Stimulated activated CD8-positive, alpha-beta memory T cell treated with anti-CD3 and anti-CD28 coated beads, Interleukin-15, amount 100 ng/mL, for 24 hours (primary cell): ENCODE data around the gene TRIM14.
"Not testable (repeated sequence)": the region's sequence is repeated elsewhere in the genome, so short reads cannot be mapped to it uniquely, and the experiment has no call there.

Experiments
- DNase-seq: peaks from one replicate; pipeline ENCODE4 v3.0.0-alpha.2; 2020; ENCODE audit warnings: low read depth

The TRIM14 gene

DNA sequence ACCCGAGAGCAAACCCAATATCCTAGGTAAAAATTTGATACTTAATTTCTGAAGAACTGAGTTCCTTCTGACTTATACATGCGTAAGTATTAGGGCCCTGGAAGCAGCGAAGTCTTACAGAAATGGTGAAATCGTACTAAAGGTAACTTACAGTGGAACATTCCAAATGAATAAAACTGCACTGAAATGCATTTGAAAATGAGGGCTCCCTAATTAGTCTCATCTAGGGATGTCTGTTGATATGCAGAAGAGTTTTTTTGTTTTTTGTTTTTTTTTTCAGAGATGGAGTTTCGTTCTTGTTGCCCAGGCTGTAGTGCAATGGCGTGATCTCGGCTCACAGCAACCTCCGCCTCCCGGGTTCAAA is 72.9 kb downstream of the TRIM14 start:
- DNase-seq: no peak

DNA sequence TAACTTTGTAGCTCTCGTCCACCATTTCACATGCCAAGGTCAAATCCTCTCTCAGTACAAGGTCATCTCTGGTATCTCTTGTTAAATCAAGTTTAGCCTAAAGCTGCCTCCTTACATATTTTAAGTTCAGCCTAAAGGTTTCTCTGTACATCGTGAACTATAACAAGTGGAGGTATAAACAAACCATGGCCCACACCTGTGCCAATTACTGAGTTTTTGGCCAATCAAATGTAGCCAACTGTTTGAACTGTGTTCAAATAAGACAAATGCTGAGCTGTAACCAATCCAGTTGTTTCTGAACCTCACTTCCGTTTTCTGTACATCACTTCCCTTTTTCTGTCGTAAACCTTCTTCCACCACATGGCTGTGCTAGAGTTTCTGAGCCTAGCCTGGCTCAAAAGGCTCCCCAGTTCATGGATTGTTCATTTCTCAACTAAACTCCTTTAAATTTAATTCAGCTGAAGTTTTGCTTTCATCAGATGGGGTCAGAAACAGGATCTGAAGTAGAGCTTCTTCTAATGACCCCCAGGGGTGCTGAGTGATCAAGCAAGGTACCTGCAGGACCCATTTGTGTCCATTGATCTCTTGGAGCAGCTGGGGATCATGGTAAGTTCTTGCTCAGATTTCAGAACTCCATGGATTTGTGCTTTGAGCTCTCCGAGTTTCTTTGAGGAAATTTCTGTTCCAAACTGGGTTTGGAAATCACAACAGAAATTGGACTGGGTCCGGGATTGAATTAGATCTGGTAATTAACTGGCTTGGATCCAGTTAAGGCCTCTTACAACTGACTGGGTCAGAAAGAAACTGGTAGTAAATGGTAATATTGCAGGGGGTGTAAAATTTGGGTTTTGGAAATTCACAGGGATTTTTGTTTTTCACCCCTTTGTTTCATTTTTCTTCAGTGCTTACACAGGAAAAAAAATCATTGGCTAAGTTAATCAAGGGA is 73.5 kb downstream of the TRIM14 start:
- DNase-seq: no peak

DNA sequence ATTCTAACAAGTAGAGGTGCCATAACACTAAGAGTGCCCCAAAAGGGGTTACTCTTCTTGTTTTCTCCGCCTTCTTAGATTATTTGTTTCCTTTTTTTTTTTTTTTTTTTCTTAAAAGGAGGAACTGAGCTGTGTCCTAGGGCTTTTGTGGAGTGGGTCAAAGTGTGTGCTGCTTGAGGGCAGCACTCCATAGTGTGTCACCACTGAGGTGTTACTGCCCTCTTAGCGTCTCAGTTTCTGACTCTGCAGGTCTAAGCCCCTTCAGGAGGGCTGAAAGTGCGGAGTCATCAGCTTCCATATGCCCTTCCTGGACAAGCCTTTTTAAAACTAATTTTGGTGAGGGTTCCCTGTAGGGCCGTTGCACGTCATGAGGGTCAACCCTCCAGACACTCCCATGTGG is 75.1 kb downstream of the TRIM14 start:
- no peak for DNase-seq

DNA sequence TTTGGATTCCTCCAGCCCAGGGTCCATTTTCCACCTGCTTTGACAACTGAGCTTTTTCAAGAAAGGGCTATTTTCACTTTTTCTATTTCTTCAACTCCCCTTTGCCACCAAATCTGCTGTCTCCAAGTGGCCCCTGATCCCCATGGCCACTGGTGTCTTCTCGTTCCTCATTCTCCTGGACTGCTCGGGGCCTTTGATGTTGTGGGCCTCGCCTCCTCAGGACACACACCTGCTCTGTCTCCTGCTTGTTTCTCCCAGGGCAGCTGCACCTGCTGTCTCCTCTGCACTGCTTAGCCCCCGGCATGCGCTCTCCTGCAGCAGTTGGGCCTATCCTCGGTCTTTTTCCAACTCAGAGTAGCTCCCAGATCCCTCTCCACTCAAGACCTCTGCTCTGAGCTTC is 78.8 kb downstream of the TRIM14 start:
- no peak for DNase-seq

DNA sequence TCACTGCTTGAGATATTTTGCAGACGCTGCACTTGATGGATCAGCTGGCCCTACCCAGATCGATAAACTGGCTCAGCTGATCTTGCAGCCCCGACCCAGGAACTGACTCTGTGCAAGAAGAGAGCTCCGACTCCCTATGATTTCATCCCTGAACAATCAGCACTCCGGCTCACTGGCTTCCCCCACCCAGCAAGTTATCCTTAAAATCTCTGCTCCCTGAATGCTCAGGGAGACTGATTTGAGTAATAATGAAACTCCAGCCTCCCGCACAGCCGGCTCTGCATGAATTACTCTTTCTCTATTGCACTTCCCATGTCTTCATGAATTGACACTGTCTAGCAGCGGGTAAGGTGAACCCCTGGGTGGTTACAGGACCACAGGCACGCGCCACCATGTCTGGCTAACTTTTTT is 79.4 kb downstream of the TRIM14 start:
- DNase-seq: no peak

DNA sequence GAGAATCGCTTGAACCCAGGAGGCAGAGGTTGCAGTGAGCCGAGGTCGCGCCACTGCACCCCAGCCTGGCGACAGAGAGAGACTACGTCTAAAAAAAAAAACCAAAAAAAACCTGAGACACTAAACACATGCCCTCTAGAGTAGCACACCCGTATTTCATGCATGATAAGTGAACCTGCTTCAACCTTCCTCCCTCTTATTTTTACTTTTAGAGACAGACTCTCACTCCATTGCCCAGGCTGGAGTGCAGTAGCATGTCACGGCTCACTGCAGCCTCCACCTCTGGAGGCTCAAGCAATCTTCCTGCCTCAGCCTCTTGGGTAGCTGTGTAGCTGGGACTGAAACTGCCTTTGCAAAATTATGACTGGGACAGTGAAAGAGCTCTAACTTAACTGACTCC is 80.1 kb downstream of the TRIM14 start:
- DNase-seq: no peak

DNA sequence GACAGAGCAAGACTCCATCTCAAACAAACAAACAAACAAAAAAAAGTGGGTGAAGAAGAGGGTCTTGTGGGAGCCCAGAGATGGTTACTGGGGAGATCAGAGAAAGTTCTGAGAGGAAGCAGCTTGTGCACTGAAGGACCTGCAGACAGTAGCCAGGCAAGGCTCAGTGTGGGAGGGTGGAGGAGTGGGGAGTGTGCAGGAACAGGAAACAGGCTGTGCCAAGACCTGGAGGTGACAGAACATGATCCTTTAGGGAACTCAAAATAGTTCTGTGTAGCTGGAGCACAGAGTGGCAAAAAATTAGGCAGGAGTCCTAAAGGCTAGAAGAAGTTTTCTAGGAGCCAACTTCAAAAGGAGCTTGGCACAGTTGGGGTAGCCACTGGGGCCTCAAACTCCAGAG is 81.7 kb downstream of the TRIM14 start:
- no peak for DNase-seq

DNA sequence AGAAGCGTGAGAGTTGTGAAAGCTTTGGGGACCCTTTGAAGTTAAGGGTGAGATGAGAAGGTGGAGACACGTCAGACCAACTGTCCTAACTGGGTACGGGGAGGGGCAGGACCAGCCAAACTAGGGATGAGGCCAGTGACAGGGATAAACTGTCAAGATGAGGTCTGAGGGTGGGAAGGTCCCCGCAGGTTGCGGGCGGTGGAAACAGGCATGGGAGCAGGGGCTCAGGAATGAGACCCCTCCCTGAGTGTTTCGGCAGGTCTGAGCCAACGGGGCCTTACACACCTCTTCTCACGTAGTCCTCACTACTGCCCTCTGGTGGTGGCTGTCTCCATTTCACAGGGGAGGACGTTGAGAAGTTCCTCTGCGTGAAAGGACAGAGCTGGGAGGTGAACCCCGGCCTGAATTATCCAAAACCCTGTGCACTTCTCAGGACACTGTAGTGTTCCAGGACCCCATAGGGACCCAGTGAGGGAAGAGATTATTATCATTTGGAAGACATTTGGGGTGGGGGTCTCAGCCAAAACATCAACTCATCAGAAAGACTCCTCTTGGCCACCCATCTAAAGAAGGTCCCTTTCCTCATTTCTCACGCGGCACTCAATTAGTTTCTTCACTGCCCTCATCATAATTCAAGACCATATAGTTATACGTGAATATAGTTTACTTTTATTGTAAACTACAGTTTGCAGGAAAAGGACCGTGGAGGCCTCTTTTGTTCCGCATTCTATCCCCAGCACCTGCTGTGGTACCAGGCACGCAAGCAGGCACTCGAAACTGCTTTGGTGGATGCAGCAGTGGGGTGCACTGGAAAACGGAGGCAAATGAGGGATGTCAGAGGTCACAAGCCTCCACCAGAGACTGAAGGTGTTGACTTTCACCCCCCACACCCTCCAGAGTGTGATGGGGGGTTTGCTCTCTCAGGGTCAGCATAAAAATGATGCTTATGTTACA is 84.2 kb downstream of the TRIM14 start:
- DNase-seq: peak; percentile 88

DNA sequence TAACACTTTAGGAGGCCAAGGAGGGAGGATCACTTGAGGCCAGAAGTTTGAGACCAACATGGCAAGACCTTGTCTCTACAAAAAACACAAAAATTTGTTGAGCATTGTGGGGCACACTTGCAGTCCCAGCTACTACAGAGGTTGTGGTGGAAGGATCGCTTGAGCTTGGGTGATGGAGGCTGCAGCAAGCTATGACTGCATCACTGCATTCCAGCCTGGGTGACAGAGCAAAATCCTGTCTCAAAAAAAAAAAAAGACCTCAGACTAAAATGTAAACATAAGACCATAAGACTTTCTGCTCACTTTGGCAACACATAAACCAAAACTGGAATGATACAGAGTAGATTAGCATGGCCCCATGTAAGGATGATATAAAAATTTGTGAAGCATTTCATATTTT is 87.1 kb downstream of the TRIM14 start:
- no peak for DNase-seq

DNA sequence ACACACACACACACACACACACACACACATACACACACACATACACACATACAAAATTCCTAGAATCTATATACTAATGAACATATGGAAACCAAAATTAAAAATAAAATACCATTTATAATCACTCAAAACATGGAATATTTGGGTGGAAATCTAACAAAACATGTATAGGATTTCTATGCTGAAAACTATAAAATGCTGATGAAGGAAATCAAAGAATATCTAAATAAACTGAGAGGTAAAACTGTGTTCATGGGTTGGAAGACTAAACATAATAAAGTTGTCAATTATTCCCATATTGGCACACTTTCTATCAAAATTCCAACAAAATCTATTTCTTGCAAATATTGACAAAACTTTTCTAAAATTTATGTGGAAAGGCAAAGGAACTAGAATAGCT is 87.9 kb downstream of the TRIM14 start:
- DNase-seq: no peak

DNA sequence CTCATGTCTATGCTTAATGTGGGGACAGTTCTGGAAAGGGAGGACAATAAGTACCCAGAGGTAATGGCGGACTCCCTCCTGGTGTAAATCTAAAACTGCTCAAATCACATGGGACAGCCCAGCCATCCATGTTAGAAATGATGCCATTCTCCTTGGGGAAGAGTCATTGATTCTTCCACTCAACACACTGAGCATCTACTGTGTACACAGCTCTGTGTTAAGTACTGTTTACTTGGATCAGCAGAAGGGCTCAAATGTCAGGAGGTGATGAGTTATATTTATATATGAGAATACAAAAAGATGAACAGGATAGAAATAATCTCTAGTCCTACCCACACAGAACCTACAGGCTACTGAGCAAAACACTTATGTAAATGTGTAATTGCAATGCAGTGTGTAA is 94.3 kb downstream of the TRIM14 start:
- DNase-seq: no peak

DNA sequence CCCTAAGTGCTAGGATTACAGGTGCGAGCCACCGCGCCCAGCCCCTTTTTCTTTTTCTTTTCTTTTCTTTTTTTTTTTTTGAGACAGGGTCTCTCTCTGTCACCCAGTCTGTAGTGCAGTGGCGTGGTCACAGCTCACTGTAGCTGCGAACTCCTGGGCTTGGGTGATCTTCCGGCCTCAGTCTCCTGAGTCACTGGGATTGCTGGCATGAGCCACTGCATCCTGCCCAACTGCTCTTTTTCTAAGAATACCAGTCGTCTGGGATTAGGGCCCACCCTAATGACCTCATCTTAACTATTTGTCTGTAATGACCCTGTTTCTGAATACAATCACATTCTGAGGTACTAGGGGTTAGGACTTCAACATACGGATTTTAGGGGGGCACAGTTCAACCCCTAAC is 96.6 kb downstream of the TRIM14 start:
- no peak for DNase-seq

DNA sequence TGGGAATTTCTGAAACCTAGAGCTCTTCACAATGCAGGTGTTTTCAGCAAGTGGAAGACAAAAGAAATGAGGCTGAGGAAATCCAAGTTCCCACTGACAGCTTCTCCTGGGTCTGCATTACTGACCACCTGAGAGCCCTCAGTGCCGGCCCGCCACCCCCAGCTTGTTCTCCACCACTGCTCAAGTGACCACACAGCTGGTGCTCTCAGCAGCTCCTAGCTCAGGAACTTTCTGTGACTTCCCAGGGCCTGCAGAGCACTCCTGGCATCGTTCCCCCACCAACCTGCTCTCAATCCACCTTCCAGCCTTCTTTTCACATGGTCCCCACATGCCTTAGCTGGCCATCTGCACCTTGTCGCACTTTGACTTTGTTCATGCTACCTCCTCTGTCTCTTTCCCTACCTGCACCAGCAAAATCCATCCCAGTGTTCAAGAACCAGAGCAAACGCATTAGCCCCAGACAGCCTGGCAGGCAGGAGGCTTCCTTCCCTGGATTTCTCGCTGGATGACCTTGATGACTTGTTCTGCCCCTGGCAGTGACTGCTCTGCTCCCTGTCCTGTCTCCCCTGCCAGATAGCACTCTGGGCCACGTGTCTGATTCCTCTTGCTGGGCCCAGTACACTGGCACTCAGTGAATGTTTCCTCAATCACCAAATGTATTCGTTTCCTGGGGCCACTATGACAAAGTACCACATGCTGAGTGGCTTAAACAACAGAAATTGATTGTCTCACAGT is 97.5 kb downstream of the TRIM14 start:
- DNase-seq: no peak

DNA sequence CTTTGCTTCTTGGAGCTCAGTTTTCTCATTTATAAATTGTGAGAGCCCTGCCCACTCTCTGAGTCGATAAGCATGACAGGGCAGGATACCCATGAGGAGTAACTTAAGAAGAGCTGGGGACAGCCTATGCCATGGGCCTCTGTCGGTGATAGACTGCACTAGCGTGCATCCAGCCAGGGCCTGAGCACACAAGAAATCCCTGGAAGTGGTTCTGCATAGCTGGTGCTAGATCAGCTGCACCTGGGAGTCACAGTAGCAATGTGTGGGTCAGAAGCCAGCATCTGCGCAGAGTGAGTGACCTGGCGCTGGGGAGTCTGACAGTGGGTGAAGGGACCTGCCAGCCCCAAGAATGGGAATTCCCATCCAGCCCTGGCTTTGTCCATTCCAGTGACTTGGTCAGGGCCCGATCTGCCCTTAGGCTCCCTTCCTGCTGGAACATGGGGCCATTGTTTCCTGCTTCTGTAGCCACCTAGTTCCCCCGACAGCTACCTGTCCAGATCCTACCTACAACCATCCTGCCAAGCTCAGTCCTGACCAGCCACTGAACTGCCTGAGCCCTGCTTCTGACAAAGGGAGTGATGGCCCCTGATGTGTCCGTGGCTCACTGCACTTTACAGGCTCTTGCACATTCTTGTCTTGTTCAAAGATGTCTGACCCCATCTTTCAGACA is 98.4 kb downstream of the TRIM14 start:
- DNase-seq: no peak

DNA sequence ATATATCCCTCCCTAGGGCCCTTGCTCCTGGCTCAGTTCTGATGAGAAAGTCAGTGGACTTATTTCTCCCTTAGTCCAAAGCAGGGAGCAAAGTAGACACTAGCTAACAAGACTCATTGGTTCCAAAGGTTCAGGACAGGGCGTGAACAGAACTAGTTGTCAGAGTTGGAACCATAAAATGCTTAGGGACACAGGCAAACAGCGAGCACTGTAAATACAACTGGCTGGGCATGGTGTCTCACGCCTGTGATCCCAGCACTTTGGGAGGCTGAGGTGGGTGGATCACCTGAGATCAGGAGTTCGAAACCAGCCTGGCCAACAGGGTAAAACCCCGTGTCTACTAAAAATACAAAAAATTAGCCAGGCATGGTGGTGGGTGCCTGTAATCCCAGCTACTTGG is 99.2 kb downstream of the TRIM14 start:
- not testable (repeated sequence) for DNase-seq
